AG09309 (cell line): ENCODE results near the gene AQP6.

Experiments
- DNase-seq: peaks from one replicate; pipeline ENCODE4 v3.0.0-alpha.2; 2010; ENCODE audit warnings: low read depth
- H3K4me3 ChIP-seq: 2 replicates; pipeline ENCODE4 v1.5.1; 2011; ENCODE audit warnings: mild to moderate bottlenecking, low read depth, low read length, moderate library complexity; ENCODE audit not compliant: control insufficient read depth
- TF ChIP-seq, protein P1 (sequence below): IDR thresholded peaks from 2 replicates; pipeline ENCODE4 v1.5.1; 2011; ENCODE audit warnings: mild to moderate bottlenecking, low read depth, low read length, inconsistent platforms; ENCODE audit not compliant: insufficient read depth, control insufficient read depth; ENCODE audit errors: missing control alignments

AQP6 gene

DNA sequence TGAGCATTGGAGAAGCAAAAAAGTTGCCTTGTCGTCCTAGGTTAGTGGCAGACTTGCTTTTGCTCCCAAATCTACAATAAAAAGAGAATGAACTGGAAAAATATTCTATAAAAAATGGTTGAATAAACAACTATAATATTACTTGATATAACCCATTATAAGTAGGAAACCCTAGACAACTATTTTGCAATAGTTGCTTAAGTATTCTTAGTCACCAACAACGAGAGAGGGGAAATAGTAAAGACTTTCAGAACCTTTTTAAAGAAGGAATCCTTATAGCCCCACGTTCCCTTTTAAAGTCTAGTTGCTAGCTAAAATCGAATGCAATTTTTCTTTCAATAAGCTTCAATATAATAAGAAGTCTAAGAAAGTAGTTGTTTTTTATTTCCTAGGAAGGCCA, 17.5 kb downstream of the AQP6 start:
- TF ChIP-seq, protein P1, sequence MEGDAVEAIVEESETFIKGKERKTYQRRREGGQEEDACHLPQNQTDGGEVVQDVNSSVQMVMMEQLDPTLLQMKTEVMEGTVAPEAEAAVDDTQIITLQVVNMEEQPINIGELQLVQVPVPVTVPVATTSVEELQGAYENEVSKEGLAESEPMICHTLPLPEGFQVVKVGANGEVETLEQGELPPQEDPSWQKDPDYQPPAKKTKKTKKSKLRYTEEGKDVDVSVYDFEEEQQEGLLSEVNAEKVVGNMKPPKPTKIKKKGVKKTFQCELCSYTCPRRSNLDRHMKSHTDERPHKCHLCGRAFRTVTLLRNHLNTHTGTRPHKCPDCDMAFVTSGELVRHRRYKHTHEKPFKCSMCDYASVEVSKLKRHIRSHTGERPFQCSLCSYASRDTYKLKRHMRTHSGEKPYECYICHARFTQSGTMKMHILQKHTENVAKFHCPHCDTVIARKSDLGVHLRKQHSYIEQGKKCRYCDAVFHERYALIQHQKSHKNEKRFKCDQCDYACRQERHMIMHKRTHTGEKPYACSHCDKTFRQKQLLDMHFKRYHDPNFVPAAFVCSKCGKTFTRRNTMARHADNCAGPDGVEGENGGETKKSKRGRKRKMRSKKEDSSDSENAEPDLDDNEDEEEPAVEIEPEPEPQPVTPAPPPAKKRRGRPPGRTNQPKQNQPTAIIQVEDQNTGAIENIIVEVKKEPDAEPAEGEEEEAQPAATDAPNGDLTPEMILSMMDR: no peak
- H3K4me3 ChIP-seq: no peak overlapping the region
- DNase-seq: peak; percentile 37

DNA sequence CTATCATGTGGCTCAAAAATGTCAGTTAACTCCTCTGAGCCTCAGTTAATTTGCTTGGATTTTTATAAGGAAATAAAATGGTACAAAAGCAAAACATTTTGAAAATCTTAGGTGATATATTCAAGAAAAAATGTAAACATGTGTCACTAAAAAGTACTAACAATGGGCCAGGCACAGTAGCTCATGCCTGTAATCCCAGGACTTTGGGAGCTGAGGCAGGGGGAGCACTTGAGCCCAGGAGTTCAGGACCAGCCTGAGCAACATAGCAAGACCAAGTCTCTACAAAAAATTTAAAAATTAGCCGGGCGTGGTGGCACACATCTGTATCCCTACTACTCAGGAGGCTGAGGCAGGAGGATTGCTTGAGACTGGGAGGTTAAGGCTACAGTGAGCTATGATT, 25.7 kb downstream of the AQP6 start:
- H3K4me3 ChIP-seq: no peak overlapping the region
- TF ChIP-seq, protein P1: no peak
- DNase-seq: no peak

DNA sequence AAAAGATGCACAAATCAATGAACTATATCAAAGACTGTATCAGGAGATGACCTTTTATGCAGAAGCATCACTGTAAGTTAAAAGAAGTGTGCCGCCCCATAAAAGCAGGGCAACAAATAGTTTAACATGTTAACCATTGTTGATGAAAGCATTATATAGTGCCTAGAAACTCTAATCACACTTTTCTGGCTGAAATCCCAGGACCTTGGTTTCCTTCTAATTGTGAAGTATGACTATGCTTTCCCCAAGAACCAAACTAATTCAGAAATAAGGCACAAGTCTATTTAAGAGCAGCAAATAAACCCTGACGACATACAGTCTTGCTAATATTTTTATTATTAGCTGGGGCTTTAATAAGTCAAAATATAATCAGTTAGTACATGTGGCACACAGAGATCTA, 30.8 kb downstream of the AQP6 start:
- DNase-seq: no peak
- TF ChIP-seq, protein P1: no peak
- H3K4me3 ChIP-seq: no peak overlapping the region

DNA sequence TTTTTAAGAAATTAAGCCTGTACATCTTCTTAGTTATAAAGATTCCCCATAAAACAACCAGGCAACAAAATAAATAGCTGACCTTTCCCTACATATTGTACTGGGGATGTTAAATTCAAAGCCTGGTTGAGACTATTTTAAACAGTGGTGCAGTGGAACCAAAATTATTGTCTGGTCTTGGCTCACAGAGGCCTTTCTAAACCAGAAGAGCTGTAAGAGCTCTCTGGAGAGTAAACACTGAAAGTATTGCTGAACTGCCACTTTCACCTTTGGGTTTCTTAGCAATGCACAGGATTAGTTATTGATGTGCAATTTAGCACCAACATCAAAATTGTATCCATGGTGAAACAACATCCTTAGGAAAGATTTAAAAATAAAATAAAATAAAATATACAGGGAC, 31.9 kb downstream of the AQP6 start:
- TF ChIP-seq, protein P1: no peak
- no peak overlapping the region for H3K4me3 ChIP-seq
- DNase-seq: no peak

DNA sequence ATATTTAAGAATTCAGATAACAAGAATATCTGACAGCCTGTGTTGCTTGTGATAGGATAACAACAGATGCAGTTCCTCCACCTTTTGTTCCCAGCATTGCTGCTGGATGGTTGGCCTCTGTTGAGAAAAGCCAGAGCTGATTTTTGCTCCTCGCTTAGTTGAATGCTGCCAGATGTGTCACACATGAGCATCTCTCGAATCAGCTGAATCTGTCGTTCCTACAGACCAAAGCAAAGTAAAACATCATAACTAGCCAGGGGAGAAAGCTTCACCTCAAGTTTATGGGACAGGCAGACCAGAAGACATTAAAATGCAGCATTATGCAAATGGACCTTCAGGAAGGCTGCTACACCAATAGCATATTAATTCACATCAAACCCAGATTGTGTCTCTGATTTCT, 32.4 kb downstream of the AQP6 start:
- no peak overlapping the region for H3K4me3 ChIP-seq
- DNase-seq: no peak
- TF ChIP-seq, protein P1: no peak

DNA sequence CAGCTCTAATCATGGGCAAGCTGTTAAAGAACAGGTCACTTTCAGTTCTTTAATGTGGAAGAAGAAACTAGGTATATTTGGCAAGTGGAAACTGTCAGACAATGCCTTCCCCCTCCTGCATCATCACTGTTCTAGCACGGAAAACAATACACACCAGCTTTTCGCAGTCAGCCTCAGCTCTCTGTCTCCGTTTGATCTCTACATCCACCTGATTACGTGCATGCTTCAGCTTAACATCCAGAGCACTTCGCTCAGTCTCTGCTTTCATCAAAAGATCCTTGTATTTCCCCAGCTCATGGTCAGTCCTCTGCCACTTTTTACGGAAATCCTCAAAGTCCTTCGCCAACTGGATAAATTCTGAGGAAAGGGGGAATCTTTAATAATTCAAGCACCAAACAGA, 33.5 kb downstream of the AQP6 start:
- no peak for DNase-seq
- no peak overlapping the region for H3K4me3 ChIP-seq
- TF ChIP-seq, protein P1: no peak
